NCI-H510A treated with DMSO at 0.1 percent for 48 hours (cell line): ENCODE results near the gene SGF29.
"Not testable (repeated sequence)": the region's sequence is repeated elsewhere in the genome, so short reads cannot be mapped to it uniquely, and the experiment has no call there.

Experiments
- DNase-seq: peaks from one replicate; lab custom pipeline; 2025; lab: John Stamatoyannopoulos, UW

The SGF29 gene

DNA sequence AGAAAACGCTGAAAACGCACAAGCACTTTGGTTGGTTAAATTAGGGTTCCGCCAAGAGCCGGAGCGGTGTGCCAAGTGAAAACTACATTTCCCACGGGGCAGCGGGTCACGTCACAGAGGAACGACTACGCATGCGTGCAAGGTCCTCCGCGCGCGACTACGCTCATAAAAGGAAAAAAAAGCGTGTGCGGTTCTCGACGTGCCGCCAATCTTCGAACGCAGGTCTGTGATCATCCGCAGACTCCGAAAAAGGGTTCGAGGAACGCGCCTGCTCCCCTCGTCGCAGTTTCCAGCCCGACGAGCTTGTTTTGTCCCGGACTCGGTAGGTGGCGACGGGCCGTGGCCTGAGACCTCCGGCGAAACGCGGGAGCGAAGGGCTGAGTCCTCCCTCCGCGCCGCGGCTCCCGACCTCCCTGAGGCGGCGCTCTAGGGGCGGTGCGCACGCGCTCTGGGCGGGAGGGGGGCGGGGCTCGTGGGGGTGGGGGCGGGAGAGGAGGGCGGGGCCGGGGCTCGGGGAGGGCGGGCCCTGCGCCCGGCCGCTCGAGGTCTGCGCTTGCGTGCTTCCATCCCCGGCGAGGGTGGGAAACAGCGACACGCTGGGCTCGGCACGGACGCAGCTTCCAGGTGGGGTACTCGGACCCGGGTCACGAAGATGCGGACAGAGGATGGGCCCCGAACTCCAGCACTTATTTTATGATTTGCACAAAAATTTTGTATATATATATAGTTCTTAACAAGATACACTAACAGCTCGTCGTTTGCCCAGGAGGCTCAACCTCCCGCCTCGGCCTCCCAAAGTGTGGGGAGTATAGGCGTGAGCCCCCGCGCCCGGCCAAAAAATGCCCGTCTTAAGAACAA is at the start of gene SGF29:
SGF29 (plus strand) TSS at position 145 of the 858 bp plus-strand sequence. CDS start 27,150 bp downstream, outside the sequence.
- DNase-seq: peak; percentile 92

DNA sequence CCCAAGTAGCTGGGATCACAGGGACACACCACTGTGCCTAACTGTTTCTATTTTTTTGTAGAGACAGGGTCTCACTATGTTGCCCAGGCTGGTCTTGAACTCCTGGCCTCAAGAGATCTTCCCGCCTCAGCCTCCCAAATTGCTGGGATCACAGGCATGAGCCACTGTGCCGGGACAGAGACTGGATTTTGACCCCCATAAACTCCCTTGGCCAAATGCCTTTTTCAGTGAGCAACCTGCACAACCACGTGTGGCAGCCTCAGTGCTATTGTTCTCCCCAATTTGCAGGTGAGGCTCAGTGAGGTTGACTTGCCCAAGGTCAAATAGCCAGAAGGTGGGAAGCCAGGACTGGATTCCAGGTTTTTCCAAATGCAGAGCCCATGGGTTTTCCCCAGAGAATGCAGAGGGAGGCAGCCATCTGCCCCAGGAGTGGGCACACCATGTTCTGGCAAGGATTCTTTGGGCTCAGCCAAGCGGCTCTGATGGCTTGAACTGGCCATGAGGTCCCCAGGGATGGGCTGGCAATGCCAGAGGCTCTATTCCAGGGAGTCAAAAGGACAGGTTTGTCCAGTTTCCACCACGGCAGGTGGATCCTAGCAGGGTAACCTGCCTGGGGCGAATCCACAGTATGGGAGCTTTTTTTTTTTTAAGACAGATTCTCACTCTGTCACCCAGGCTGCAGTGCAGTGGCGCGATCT is 48.9 kb upstream of the SGF29 start:
- DNase-seq: no peak

DNA sequence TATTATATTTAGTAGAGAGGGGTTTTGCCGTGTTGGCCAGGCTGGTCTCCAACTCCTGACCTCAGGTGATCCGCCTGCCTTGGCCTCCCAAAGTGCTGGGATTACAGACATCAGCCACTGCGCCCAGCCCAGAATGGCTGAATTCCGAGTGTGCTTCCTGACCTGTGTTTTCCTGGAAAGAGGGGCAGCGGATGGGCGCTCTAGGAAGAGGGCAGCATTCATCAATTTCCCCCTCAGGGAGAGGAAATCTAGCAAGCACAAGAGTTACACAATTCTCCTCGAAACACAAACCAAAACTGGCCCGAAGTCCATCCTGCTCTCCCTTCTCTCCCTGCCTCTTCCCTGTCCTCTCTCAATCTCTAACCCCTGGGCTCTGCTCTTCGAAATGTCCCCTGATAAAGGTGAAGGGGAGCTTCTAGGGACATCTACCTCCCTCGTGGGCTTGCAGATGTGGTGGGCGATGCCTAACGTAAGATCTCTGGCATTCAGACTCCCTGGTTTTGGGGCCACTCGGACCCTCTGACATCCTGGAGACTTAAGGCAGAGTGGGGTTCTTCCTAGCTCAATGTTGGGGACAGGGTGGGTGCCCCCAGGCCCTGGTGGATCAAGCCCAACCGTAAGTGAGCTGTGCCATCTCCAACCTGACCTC is 48.1 kb upstream of the SGF29 start:
- no peak for DNase-seq

DNA sequence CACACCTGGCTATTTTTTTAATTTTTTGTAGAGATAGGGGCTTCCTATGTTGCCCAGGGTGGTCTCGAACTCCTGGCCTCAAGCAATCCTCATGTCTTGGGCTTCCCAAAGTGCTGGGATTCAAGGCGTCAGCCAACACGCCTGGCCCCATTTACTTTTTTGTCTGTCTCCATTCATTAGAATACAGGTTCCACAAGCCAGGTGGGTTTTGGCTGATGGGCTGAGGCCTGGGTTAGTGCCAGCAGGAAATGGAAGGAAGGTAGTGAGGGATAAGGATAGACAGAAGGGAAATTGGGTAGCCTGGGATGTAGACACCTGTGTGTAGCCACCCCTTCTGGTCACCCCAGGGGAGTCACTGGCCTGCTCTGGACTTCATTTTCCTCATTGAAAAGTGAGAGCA is 42.7 kb upstream of the SGF29 start:
- no peak for DNase-seq

DNA sequence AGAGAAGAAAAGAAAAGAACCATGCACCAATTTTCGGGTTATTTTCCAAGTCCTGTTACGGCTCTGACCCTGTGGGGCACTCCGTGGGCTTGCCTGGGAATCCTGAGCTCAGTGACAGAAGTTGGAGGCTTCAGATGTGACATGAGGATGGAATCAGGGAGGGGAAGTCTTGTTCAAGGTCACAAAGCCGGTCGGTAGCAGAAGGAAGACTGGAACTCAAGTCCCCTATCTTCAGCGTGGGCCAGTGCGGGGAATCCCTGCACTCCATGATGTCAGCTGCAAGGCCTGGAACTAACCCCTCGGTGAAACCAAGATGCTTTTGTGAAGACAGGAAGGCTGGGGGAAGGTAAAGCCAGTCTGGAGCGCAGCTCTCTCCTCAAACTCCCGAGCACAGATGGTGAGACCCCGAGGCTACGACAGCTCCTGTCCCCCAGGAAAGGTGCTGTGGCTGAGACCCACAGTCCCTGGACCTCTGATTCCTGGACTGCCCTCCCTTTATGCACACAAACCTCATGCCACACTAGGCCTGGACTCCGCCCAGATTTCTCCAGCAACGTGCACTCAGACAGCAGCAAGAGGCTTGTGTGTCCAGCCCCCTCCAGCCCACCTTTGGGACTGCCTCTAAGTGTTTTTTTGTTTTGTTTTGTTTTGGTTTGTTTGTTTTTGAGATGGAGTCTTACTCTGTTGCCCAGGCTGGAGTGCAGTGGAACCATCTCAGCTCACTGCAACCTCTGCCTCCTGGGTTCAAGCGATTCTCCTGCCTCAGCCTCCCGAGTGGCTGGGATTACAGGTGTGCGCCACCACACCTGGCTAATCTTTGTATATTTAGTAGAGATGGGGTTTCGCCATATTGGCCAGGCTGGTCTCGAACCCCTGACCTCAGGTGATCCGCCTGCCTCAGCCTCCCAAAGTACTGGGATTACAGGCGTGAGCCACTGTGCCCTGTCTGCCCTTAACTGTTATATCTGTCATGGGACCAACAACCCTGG is 41.6 kb upstream of the SGF29 start:
- DNase-seq: no peak

DNA sequence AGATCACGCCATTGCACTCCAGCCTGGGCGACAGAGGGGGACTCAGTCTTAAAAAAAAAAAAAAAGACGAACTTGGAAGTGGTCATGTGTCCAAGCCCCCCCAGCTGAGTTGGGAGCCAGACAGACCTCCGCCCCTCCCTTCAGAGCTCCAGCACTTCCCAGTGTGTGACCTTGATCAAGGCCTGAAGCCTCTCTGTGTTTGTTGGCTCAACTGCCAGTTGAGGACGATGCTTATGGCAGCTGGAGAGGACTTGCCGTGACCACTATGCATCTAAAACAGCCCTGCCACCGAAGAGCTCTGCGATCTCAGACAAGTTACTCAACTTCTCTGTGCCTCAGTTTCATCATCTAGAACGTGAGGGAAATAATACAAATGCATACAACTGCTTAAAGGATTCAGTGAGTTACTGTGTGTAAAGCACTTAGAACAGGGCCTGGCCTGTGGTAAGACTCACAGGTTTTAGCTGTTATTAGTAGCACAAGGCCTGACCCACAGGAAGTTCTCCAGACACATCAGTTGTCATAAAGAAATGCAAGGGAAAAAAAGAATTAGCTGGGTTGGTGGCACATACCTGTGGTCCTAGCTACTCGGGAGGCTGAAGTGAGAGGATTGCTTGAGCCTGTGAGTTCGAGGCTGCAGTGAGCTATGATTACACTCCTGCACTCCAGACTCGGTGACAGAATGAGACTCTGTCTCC is 40.1 kb upstream of the SGF29 start:
- no peak for DNase-seq

DNA sequence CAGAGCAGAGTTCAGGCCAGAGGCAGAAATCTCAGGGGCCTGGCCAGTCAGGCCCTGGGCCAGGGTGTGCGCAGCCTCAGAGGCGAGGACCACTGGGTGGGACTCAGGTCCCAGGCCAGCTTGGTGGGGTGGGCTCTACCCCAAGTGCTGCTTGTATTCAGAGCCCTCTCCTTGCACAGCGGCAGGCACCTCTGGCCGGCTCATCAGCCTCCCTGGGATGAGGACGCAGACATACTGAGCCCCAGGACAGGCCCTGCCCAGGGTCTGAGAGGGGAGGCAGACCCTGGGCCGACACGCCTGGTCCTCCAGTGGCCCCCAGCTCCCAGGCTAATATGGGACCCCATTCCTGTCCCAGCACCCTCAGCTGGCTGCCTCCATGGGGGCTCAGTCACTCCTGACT is 39.5 kb upstream of the SGF29 start:
- no peak for DNase-seq

DNA sequence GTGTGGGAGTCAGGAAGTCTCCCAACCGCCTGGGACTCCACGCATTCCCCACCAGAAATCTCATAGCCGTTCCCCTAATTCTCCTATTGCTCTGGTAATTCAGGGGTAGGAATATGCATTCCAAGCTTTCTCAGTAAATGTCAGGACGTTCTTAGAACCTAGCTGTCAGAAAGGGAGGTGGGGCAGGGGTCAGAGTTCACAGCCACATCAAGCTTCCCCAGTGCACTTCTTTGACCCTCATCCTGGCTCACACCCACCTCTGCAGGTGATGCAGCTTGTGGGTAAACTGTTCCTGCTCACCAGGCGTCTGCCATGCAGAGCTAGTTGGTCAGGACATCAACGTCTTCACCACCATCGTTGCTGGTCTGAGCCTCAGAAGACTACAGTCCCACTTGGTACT is 33.0 kb upstream of the SGF29 start:
- DNase-seq: no peak

DNA sequence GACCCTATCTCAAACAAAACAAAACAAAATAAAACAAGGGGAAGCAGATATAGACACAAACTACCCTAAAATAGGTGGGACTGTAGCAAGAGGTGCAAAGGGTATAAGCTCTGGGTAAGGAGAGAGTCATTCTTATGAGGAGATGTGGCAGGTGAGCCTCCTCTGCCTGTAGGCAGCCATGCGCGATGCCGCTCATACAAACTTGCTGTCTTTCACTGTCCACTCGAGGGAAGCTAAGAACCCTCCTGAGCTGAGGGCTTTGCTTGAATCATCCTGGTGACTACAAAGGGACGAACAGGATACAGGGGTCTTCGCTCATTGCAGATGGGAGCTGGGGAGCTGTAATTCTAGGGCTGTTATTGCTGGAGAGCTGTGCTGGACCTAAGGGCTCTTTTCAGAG is 32.3 kb upstream of the SGF29 start:
- DNase-seq: no peak

DNA sequence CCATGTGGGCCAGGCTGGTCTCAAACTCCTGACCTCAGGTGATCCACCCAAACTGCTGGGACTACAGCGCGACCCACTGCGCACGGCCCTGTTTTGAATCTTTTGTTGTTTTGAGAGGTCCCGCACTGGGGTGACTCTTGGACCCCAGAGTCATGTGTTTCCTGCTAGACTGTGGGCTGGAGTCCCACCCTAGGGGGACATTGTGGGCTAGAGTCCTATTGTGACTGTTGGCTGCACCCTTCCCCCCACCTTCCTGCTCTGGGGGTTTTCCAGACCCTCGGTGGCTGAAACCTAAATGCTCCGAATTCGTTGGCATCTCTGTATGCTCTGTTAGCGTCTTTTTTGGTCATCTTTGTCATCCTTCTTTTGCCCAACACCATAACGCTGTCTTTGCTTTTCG is 30.9 kb upstream of the SGF29 start:
- DNase-seq: no peak

DNA sequence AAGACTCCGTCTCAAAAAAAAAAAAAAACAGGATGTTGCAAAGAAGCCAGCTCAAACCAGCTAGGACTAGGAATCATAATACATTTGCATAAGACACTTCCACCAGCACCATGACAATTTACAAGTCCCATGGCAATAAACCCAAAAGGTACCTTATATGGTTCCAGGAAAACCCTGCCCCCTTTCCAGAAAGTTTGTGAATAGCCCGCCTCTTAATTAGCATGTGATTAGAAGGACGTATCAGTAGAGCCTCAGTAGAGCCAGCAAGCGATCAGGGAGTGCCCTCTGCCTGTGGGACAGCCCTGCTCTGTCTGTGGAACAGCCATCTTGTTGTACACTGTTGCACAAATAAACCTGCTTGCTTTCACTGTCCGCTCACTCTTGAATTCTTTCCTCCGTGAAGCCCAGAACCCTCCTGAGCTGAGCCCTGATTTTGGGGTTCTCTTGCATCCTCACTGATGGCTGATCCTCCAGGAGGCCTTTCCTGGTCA is 29.0 kb upstream of the SGF29 start:
- no peak for DNase-seq

DNA sequence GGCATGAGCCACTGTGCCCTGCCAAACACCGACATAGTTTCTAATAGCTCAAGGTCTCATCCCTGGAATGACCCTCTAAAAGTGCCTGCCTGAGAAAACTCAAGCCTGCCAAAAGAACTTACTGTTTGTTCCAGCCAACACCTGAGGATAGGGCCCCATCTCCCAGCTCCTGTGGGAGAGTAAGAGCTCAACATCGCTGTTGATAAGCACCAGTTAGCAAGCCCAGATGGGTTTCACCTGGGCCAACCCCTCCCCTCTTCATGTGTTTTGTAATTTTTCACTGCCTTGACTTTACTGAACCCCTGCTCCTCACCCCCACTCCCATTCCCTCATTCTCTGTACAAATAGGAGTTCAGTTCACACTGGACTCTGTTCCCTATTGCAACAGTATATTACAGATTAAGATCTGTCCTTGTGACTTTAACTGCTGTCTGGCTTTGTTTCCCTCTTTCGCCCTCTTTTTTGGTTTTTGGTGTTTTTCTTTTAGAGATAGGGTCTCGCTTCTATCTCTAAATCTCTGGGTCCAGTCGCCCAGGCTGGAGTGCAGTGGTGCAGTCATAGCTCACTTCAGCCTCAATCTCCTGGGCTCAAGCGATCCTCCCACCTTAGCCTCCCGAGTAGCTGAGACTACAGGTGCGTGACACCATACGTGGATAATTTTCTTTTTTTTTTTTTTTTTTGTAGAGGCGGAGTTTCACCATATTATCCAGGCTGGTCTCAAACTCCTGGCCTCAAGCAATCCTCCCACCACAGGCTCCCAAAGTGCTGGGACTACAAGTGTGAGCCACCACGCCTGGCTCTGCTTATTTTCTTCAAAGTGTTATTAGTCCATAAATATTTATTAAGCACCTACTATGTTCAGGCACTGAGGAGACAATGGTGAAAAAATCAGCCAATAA is 27.3 kb upstream of the SGF29 start:
- no peak for DNase-seq

DNA sequence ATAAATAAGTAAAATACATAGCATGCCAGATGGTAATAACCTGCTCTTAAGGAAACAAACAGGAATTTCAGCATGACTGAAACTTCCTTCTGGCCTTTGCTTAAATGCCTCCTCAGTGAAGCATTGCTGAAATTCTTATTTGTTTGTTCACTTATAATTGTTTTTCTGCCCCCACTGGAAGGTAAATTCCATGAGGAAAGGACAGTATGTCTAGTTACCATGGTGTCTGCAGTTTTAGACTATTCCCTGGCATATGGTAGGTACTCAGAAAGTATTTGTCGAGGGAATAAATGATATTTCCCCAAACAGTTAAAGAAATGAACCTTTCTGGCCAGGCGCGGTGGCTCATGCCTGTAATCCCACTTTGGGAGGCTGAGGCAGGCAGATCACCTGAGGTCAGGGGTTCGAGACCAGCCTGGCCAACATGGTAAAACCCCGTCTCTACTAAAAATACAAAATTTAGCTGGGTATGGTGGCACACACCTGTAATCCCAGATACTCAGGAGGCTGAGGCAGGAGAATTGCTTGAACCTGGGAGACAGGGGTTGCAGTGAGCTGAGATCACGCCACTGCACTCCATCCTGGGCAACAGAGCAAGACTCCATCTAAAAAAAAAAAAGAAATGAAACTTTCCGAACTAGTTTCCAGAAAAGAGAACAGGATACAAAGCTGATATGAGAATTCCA is 26.5 kb upstream of the SGF29 start:
- DNase-seq: not testable (repeated sequence)

DNA sequence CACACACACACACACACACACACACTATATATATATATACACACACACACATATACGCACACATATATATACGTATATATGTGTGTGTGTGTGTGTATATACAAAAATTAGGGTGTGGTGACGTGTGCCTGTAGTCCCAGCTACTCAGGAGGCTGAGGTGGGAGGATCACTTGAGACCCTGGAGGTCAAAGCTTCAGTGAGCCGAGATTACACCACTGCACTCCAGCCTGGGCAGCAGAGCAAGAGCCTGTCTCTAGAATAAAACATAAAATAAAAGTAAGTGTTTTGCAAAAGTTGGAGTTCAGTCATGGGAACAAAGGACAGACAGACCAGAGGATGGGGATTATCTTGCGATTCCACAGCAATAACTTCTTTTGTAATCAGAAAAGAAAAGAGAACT is 25.7 kb upstream of the SGF29 start:
- DNase-seq: no peak

DNA sequence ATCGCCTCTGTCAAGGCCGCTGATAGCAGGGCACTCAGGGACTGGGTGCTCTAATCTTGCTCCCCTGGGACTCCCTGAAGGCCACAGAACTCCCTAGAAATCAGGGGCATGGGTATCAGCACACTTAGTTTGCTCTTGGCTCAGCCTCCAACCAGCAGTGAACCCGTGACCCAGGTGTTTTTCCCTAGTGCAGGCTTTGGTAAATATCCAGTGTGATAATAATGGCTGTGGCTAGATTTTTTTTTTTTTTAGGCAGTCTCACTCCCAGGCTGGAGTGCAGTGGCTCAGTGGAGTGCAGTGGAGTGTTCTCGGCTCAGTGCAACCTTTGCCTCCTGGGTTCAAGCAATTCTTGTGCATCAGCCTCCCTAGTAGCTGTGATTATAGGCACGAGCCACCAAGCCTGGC is 25.3 kb upstream of the SGF29 start:
- DNase-seq: no peak

DNA sequence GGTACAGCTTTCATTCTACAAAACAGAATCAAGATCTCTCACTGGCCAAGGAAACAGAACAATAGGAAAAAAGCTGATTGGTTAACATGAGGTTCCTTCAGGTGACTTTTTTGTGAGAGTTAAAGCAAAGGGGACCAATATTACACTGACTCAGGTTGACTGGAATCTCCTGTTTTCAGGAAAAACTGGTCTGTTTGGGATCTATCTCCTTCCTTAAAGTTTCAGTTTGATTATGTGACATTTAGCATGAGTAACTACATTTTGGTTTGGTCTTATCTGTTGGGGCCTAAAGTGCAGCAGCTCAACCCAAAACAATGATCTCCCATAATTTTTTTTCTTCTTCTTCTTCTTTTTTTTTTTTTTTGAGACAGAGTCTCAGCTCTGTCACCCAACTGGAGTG is 24.6 kb upstream of the SGF29 start:
- DNase-seq: no peak

DNA sequence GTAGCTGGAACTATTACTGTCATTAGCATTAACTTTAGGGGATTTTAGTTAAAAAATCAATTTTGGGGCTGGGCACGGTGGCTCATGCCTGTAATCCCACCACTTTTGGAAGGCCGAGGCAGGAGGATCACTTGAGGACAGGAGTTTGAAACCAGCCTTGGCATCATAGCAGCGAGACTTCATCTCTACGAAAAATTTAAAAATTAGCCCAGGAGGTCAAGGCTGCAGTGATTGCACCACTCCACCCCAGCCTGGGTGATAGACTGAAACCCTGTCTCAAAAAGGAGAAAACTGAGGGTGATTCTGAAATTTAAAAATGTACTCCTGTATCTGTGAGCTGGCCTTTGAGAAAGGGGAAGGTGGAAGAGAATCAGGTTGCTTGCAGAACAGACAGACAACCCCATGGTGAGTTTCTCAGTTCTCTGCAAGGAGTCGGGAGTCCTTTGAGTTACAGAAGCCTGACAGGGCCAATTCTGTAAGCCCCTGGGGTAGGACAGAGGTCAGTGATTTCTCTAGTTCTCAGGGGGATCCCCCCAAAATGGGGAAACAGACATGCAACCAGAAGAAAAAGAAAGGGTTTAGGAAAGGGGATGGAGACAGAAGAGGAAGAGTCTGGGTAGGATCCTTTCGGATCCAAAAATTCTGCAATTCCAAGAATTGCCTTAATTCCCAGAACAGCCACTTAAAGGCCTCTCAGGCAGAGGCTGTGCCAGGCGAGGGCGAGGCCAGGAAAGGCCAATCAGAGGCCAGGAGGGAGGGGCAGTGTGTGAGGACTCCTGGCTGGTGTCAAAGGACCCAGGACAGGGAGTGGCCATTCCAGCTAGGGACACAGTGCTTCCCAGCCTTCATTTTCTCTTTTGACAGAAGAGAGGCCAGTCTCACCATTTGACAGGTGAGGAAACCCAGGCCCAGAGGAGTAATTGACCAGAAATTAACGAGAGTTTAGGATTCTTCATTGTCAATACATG is 21.7 kb upstream of the SGF29 start:
- DNase-seq: peak; percentile 20
